Uterus (tissue), 4 donors: ENCODE measurements around the gene TLE1. TPM values are rescaled to one million over a fixed set of nuclear protein-coding genes. Genes with fewer than 3 reads are reported as not detected.

Source experiments
- DNase-seq, 2 donors: peaks; one replicate each; pipeline ENCODE4 v3.0.0-alpha.2; 2019 to 2020
- H3K27ac ChIP-seq, 2 donors: fragments of 200-600 bp; sonication (generic); 1 replicate in 1 of 2; 2 replicates in 1 of 2; pipeline ENCODE4 v1.5.1; 2016 to 2018
- H3K27me3 ChIP-seq, 2 donors: fragments of 200-600 bp; sonication (generic); one replicate each; pipeline ENCODE4 v1.5.1; 2018 to 2019; ENCODE audit warnings: control low read depth in 1 of 2
- H3K36me3 ChIP-seq, 2 donors: fragments of 200-600 bp; sonication (generic); one replicate each; pipeline ENCODE4 v1.5.1; 2019; ENCODE audit warnings: control low read depth in 1 of 2
- H3K4me1 ChIP-seq, 2 donors: fragments of 200-600 bp; sonication (generic); one replicate each; pipeline ENCODE4 v1.5.1; 2018 to 2019; ENCODE audit warnings: control low read depth in 1 of 2
- H3K4me3 ChIP-seq, 2 donors: fragments of 200-600 bp; sonication (generic); 1 replicate in 1 of 2; 2 replicates in 1 of 2; pipeline ENCODE4 v1.5.1; 2018 to 2019; ENCODE audit warnings: mild to moderate bottlenecking in 1 of 2
- H3K9me3 ChIP-seq, 2 donors: fragments of 200-600 bp; sonication (generic); one replicate each; pipeline ENCODE4 v1.5.1; 2019; ENCODE audit warnings: control low read depth in 1 of 2
- CTCF ChIP-seq, 4 experiments: fragments of 200-600 bp in 2 of 4; fragments of 450-650 bp in 2 of 4; sonication (generic) in 2 of 4; IDR thresholded peaks; one replicate each; pipeline ENCODE4 v1.5.1; 2016 to 2019; ENCODE audit warnings: antibody characterized with exemption in 4 of 4, mild to moderate bottlenecking in 2 of 4, moderate library complexity in 1 of 4
- POLR2A ChIP-seq, 2 donors: fragments of 450-650 bp; IDR thresholded peaks; one replicate each; pipeline ENCODE4 v1.6.1; 2016; ENCODE audit warnings: antibody characterized with exemption in 2 of 2, mild to moderate bottlenecking in 1 of 2, moderate library complexity in 1 of 2
- intact Hi-C: fragments of 100-400 bp; cut with DNase I; formaldehyde crosslinking; loops from one replicate; pipeline ENCODE4 v1.15.1; 2023; ENCODE audit warnings: low total_unique reads
- total RNA-seq, 4 donors: library from RNA; depleted of rRNA in 3 of 4; stranded (reverse); fragments of >200 nt in 3 of 4; gene quantifications; one replicate each; pipeline versions ENCODE4 v1.1.0 to v1.2.4, GENCODE V29; 2014 to 2023
- donor health status: DM: yes; HTN: yes; CAD: no.

TLE1 gene
- total RNA-seq, 4 donors from 2014 or later, result 31.0 to 124 (median 62.6) TPM

GRCh38 chr9:81570083-81570482, 119.3 kb downstream of the TLE1 start:
- Histone ChIP-seq H3K4me1 (no peaks in the 10 kb centered on the region), H3K9me3 (no peaks in the 10 kb centered on the region), H3K27me3 (no peaks in the 10 kb centered on the region), H3K36me3 (no peaks in the 10 kb centered on the region), H3K4me3 (no peak overlapping the region), H3K27ac (no peak overlapping the region)
- no peak for DNase-seq
- TF ChIP-seq CTCF (IDR thresholded peaks at IDR 0.05) (no peak), POLR2A (IDR thresholded peaks at IDR 0.05) (no peak)
- intact Hi-C loops, result no loop called here

- H3K27me3 ChIP-seq, result no peaks in the 10 kb centered on the region
- no peaks in the 10 kb centered on the region for H3K9me3 ChIP-seq
- intact Hi-C loops, result no loop called here
Measured at GRCh38 chr9:81566074-81566698, 123.2 kb downstream of the TLE1 start.

GRCh38 chr9:81565609-81566008, 123.7 kb downstream of the TLE1 start:
- Histone ChIP-seq H3K36me3 (no peaks in the 10 kb centered on the region), H3K27me3 (no peaks in the 10 kb centered on the region)

More at GRCh38 chr9:81566074-81566698, 123.2 kb downstream of the TLE1 start:
- Histone ChIP-seq H3K4me1 (no peaks in the 10 kb centered on the region), H3K36me3 (no peaks in the 10 kb centered on the region), H3K4me3 (no peak overlapping the region), H3K27ac (no peak overlapping the region)
- TF ChIP-seq POLR2A (IDR thresholded peaks at IDR 0.05) (no peak), CTCF (IDR thresholded peaks at IDR 0.05) (no peak)
- no peak for DNase-seq

GRCh38 chr9:81565144-81565543, 124.2 kb downstream of the TLE1 start:
- DNase-seq, result no peak
- H3K27me3 ChIP-seq, result no peaks in the 10 kb centered on the region
- H3K9me3 ChIP-seq, result no peaks in the 10 kb centered on the region
- TF ChIP-seq CTCF (IDR thresholded peaks at IDR 0.05) (no peak), POLR2A (IDR thresholded peaks at IDR 0.05) (no peak)
- H3K4me3 ChIP-seq, result no peak overlapping the region
- H3K4me1 ChIP-seq, result no peaks in the 10 kb centered on the region
- intact Hi-C loops, result no loop called here
- H3K27ac ChIP-seq, result no peak overlapping the region
- no peaks in the 10 kb centered on the region for H3K36me3 ChIP-seq

More at GRCh38 chr9:81565609-81566008, 123.7 kb downstream of the TLE1 start:
- no peak for TF ChIP-seq POLR2A (IDR thresholded peaks at IDR 0.05)
- no peak for TF ChIP-seq CTCF (IDR thresholded peaks at IDR 0.05)
- H3K27ac ChIP-seq, result no peak overlapping the region
- intact Hi-C loops, result no loop called here
- no peak for DNase-seq
- no peak overlapping the region for H3K4me3 ChIP-seq
- H3K4me1 ChIP-seq, result no peaks in the 10 kb centered on the region
- H3K9me3 ChIP-seq, result no peaks in the 10 kb centered on the region

GRCh38 chr9:81564632-81565031, 124.7 kb downstream of the TLE1 start:
- no peak for TF ChIP-seq CTCF (IDR thresholded peaks at IDR 0.05)
- TF ChIP-seq POLR2A (IDR thresholded peaks at IDR 0.05), result no peak
- Histone ChIP-seq H3K27ac (no peak overlapping the region), H3K27me3 (no peaks in the 10 kb centered on the region)

More at GRCh38 chr9:81564632-81565031, 124.7 kb downstream of the TLE1 start:
- no peaks in the 10 kb centered on the region for H3K36me3 ChIP-seq
- intact Hi-C loops, result no loop called here
- H3K4me3 ChIP-seq, result no peak overlapping the region
- H3K9me3 ChIP-seq, result no peaks in the 10 kb centered on the region
- no peaks in the 10 kb centered on the region for H3K4me1 ChIP-seq
- no peak for DNase-seq
